GM10847 (cell line): ENCODE results near the gene SEMA6A.

Experiments
- POLR2A ChIP-seq: IDR thresholded peaks from 2 replicates; pipeline ENCODE4 v1.6.1; 2011; ENCODE audit not compliant: insufficient read length; ENCODE audit errors: extremely low read depth

Gene SEMA6A

GRCh38 chr5:116456036-116456435, 118.6 kb downstream of the SEMA6A start:
- no peak for TF ChIP-seq POLR2A

DNA sequence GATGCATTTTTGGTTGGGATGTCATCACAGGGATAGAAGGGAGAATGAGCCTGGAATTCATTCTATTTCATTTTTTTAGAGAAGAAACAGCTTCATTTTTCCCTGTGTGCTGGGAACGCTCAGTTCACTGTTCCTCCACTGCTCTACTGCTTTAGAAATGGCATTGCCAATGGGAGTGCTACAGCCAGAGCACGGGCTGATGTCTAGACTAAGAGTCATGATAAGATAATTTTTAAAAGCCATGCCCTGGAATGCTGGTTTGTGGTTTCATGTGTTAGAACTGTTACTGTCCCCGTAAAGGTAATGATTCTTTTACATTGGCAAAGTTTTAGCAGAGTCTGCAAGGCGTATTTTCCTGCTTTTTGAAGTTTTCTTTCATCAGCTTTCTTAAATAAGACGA, 119.6 kb downstream of the SEMA6A start:
- TF ChIP-seq POLR2A, result no peak

GRCh38 chr5:116454417-116454927, 120.2 kb downstream of the SEMA6A start:
- no peak for TF ChIP-seq POLR2A

GRCh38 chr5:116453988-116454411, 120.6 kb downstream of the SEMA6A start:
- TF ChIP-seq POLR2A, result no peak

DNA sequence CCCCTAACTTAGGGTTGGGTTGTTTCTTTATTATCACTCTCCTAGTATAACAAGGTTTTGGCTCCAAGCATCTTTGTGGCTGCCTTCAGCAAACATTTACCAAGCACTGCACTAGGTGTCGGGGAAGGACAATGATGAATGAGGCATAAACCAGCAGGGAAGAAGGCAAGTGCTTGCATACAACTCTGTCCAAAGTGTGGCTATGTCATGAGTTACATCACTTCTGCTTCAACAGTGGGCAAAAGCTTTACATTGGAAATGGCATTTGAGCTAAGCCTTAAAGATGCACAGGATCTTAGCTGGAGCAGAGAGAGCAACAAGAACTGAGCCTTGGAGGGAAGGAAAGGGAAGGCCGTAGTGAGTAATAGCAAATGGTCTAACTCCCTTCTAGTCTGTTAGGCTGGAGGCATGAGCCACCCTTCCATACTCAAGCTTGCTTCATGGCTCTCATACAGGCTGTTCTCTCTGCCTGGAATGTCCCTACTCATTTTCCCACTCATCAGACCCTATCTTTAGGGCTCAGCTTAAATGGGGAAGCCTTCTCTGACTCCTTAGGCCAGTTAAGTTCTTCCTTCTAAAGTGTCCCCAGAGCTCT, 121.8 kb downstream of the SEMA6A start:
- no peak for TF ChIP-seq POLR2A

DNA sequence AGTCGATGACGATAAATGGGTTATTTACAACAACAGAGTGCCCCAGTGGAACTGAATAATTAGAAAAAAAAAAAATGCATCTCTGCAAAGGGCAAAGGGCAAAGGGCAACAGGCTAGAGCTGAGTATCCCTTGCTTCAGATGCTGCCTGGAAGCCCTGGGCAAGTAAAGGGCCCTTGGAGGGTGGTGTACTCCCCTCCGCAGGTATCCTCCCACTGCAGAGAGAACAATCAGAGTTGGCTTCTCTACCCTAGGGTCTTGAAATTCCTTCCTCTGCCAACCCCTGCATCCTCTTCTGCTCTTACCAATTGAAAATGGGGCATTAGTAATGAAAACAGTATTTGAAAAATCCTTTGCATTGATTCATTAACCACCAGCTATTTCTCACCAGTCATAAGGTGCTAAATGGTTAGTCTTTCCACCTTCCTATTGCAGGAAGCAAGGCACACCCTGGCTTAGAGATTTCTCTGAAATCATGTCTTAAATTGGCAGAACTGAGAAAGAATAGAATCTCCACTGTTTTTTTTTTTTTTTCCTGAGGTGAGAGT, 122.6 kb downstream of the SEMA6A start:
- TF ChIP-seq POLR2A, result no peak

DNA sequence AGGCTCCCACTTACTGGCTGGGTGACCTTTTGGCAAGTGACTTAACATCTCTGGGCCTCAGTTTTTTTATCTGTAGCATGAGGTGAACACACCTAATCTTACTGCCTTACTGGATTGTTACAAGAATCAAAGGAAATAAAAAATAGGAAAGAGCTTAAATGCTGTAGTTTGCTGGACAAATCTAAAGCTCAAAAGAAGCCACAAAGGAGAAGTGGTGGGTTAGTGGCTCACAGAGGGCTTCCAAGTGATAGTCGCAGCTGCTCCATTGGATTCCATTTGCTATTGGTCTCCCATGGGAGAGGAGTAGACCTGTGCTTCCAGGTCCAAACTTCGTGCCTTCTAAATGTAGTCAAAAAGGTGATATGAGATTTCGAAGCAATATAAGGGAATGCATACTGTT, 123.6 kb downstream of the SEMA6A start:
- TF ChIP-seq POLR2A, result no peak

- no peak for TF ChIP-seq POLR2A
Observed at GRCh38 chr5:116449458-116449857, 125.2 kb downstream of the SEMA6A start.

DNA sequence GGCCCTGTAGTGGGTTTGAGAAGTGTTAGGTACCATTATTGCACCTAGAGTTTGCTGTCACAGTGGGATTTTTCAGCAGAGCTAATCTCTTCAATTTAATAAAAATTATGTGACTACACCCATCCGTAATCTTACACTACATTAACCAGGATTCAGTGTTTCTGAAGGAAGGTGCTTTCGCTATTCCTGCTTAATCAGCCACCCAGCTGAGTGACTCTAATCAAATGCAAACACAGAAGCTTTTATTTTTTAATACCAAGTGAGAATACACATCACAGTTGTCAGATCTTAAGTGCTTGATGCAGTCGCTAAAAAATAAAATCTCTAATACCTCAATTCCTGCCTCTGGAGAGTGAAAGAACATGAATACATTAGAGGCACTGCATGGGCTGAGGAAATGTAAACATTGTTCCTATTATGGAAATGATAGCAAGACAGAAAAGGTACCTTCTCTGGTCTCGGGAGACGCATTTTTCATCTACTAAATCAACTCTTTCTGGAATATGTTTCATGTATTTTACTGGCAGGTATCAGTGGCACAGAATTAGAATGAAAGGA, 125.7 kb downstream of the SEMA6A start:
- no peak for TF ChIP-seq POLR2A

GRCh38 chr5:116448450-116448849, 126.2 kb downstream of the SEMA6A start:
- no peak for TF ChIP-seq POLR2A

- TF ChIP-seq POLR2A, result no peak
Observed at GRCh38 chr5:116446356-116447005, 128.1 kb downstream of the SEMA6A start.

- no peak for TF ChIP-seq POLR2A
Observed at GRCh38 chr5:116445311-116445710, 129.3 kb downstream of the SEMA6A start.

- TF ChIP-seq POLR2A, result no peak
Observed at GRCh38 chr5:116444373-116445295, 130.0 kb downstream of the SEMA6A start.

GRCh38 chr5:116442931-116443551, 131.6 kb downstream of the SEMA6A start:
- no peak for TF ChIP-seq POLR2A

GRCh38 chr5:116442095-116442534, 132.5 kb downstream of the SEMA6A start:
- no peak for TF ChIP-seq POLR2A
